ENCODE measurements around the gene RER1.

RER1 gene

DNA sequence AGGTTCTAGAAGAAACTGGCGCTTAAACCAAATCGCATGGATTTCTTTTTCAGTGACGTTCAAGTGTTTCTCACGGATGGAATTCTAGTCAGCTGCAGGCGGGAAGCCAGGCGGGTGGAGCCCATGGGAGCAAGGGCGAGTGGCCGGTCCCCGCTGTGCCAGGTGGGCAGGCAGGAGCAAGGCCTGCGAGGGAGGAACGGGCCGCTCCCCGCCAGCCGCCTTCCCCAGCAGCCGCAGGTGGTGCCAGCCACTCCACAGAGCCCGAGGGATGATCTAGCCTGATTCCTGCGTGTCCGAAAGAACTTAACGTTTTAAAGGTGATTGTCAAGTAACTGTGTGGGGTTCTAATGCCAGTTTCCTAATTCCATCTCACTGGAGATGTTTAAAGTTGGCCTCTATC lies 11.6 kb downstream of the RER1 start:
- H3K36me3 Mint-ChIP-seq (ENCODE audit: low read depth): peaks cover 37% of the 10 kb centered on the region
- H3K27ac Mint-ChIP-seq: no peak overlapping the region
- ATAC-seq (no peak), DNase-seq (no peak)
- H3K4me3 Mint-ChIP-seq: no peak overlapping the region
- no peaks in the 10 kb centered on the region for H3K27me3 Mint-ChIP-seq
- H3K9me3 Mint-ChIP-seq: no peaks in the 10 kb centered on the region
- peaks cover 1% of the 10 kb centered on the region for H3K4me1 Mint-ChIP-seq

DNA sequence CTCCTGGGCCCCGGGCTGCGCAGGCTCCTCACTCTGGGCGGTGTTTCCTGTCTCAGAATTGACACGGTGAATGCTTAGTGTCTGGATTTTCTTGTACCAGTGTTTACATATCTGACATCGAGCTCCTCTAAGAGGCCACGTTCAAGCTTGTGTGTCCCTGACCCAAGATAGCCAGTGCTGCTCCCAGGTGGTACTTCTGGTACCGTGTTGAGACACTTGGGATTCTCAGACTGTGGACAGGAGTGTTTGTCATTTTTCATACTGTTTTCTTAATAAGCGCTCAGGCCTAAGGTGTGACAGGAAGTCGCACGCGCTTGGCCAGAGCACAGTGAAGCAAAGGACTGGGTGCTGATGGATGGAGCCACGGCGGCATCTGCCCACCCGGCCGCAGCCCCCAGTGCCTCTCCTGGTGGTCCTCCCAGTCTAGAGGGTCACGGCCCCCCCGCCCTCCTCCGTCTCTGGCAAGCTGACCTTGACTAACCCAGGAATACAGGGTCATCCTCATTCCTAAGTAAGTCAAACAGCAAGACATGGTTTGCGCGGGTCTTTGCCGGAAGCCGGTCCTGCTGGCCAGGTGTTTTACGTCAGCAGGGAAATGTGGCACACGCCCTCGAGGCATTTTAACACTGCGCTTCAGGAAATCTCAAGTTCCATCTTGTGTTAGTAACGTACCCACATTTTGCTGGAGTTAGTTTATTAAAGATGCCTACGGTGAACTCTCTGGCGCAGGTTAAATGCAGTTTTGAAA lies 12.7 kb downstream of the RER1 start:
- peaks cover 32% of the 10 kb centered on the region for H3K36me3 Mint-ChIP-seq (ENCODE audit: low read depth)
- H3K27ac Mint-ChIP-seq: no peak overlapping the region

DNA sequence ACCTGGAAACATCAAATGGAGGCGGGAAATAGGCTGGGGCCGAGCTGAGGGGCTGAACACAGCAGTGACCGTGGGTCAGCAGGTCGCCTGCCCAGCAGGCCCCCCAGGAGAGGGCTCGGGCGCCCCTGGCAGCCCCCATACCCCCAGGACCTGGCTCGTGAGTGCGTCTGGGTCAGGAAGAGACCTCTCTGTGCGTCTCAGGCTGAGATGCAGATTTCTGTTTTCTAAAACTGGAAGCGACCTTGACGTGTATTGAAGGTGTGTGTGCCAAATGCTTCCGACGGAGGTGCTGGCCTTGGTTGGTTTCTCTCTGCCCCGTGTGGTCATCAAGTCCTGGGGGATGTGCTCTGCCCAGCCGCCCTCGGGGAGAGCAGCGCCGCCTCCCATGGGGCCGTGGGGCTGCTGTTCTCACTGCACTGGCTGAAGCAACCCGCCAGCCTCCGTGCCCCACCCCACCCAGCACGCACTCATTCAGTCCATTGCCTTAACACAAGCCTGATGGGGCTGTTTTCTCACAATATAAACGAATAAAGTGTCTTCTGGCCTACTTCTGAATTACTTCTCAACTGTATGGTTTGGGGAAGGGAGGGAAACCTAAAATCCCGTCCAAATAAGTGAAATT lies 13.4 kb downstream of the RER1 start:
- no peaks in the 10 kb centered on the region for H3K27me3 Mint-ChIP-seq
- peaks cover 1% of the 10 kb centered on the region for H3K4me1 Mint-ChIP-seq
- no peak for DNase-seq
- H3K4me3 Mint-ChIP-seq: no peak overlapping the region
- H3K27ac Mint-ChIP-seq: no peak overlapping the region
- no peaks in the 10 kb centered on the region for H3K9me3 Mint-ChIP-seq
- no peak for ATAC-seq
- peaks cover 29% of the 10 kb centered on the region for H3K36me3 Mint-ChIP-seq (ENCODE audit: low read depth)

More for the DNA sequence above, 12.7 kb downstream of the RER1 start:
- ATAC-seq (no peak), DNase-seq (no peak)
- no peaks in the 10 kb centered on the region for H3K27me3 Mint-ChIP-seq
- H3K4me1 Mint-ChIP-seq: peaks cover 1% of the 10 kb centered on the region
- H3K9me3 Mint-ChIP-seq: no peaks in the 10 kb centered on the region
- H3K4me3 Mint-ChIP-seq: no peak overlapping the region

GRCh38 chr1:2405588-2406295 lies 14.1 kb downstream of the RER1 start:
- no peak for ATAC-seq
- Mint-ChIP-seq H3K9me3 (no peaks in the 10 kb centered on the region), H3K4me3 (no peak overlapping the region), H3K4me1 (peaks cover 3% of the 10 kb centered on the region), H3K27me3 (no peaks in the 10 kb centered on the region), H3K36me3 (ENCODE audit: low read depth) (peaks cover 25% of the 10 kb centered on the region), H3K27ac (no peak overlapping the region)
- DNase-seq: no peak

GRCh38 chr1:2406451-2407041 lies 14.9 kb downstream of the RER1 start:
- ATAC-seq: no peak
- H3K27me3 Mint-ChIP-seq: no peaks in the 10 kb centered on the region
- no peaks in the 10 kb centered on the region for H3K9me3 Mint-ChIP-seq
- DNase-seq: no peak
- peaks cover 24% of the 10 kb centered on the region for H3K36me3 Mint-ChIP-seq (ENCODE audit: low read depth)
- H3K4me1 Mint-ChIP-seq: peaks cover 10% of the 10 kb centered on the region
- no peak overlapping the region for H3K27ac Mint-ChIP-seq
- no peak overlapping the region for H3K4me3 Mint-ChIP-seq

GRCh38 chr1:2407166-2407990 lies 15.7 kb downstream of the RER1 start:
- H3K4me1 Mint-ChIP-seq: peaks cover 11% of the 10 kb centered on the region
- H3K36me3 Mint-ChIP-seq (ENCODE audit: low read depth): peaks cover 18% of the 10 kb centered on the region
- H3K27me3 Mint-ChIP-seq: no peaks in the 10 kb centered on the region
- no peak overlapping the region for H3K4me3 Mint-ChIP-seq
- H3K27ac Mint-ChIP-seq: no peak overlapping the region
- DNase-seq: no peak
- no peak for ATAC-seq
- H3K9me3 Mint-ChIP-seq: no peaks in the 10 kb centered on the region

DNA sequence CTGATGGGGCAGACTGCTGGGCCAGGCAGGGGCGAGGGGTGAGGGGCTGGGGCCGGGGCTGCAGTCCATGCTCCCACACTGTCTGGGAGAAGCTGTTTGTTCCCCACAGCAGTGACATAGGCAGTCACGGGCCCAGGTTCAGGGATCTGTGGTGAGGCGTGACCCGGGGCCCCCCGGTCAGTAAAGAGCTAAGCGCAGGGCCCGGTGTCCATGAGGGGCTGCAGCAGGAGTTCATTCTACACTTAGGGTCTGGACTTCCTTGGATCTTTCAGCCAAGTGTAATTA lies 16.3 kb downstream of the RER1 start:
- ATAC-seq (no peak), DNase-seq (no peak)
- no peaks in the 10 kb centered on the region for H3K27me3 Mint-ChIP-seq
- no peaks in the 10 kb centered on the region for H3K9me3 Mint-ChIP-seq
- H3K27ac Mint-ChIP-seq: no peak overlapping the region
- no peak overlapping the region for H3K4me3 Mint-ChIP-seq
- H3K4me1 Mint-ChIP-seq: peaks cover 11% of the 10 kb centered on the region
- H3K36me3 Mint-ChIP-seq (ENCODE audit: low read depth): peaks cover 18% of the 10 kb centered on the region

GRCh38 chr1:2408456-2408855 lies 16.8 kb downstream of the RER1 start:
- DNase-seq (no peak), ATAC-seq (no peak)
- Mint-ChIP-seq H3K9me3 (no peaks in the 10 kb centered on the region), H3K27me3 (no peaks in the 10 kb centered on the region), H3K27ac (no peak overlapping the region), H3K4me1 (peaks cover 11% of the 10 kb centered on the region), H3K36me3 (ENCODE audit: low read depth) (peaks cover 18% of the 10 kb centered on the region), H3K4me3 (no peak overlapping the region)

DNA sequence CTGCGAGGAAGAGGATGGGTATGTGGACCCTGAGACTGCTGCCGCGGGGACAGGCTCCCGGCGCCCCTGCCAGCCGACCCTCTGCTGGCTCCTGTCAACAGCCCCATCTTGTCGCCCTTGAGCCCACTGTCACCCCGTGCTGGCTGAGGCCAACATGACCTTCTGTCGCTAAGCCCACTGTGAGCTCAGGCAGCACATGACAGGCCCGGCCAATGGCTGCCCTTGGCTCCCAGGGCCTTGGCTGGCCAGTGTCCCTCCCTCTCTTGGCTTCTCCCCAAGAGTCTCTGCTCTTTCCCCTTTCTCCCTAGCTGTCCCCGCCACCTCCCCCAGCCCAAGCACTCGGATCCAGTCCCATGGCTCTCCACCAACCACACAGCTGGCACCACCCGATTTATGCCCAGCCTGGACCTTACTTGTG lies 17.2 kb downstream of the RER1 start:
- Mint-ChIP-seq H3K4me1 (peaks cover 12% of the 10 kb centered on the region), H3K27ac (no peak overlapping the region), H3K9me3 (no peaks in the 10 kb centered on the region), H3K27me3 (no peaks in the 10 kb centered on the region), H3K36me3 (ENCODE audit: low read depth) (peaks cover 16% of the 10 kb centered on the region), H3K4me3 (no peak overlapping the region)
- no peak for DNase-seq
- ATAC-seq: no peak

GRCh38 chr1:2409745-2410144 lies 18.1 kb downstream of the RER1 start:
- H3K4me1 Mint-ChIP-seq: peaks cover 21% of the 10 kb centered on the region
- H3K4me3 Mint-ChIP-seq: no peak overlapping the region
- peaks cover 16% of the 10 kb centered on the region for H3K36me3 Mint-ChIP-seq (ENCODE audit: low read depth)
- no peak overlapping the region for H3K27ac Mint-ChIP-seq
- H3K9me3 Mint-ChIP-seq: no peaks in the 10 kb centered on the region
- no peaks in the 10 kb centered on the region for H3K27me3 Mint-ChIP-seq
- ATAC-seq (no peak), DNase-seq (no peak)

DNA sequence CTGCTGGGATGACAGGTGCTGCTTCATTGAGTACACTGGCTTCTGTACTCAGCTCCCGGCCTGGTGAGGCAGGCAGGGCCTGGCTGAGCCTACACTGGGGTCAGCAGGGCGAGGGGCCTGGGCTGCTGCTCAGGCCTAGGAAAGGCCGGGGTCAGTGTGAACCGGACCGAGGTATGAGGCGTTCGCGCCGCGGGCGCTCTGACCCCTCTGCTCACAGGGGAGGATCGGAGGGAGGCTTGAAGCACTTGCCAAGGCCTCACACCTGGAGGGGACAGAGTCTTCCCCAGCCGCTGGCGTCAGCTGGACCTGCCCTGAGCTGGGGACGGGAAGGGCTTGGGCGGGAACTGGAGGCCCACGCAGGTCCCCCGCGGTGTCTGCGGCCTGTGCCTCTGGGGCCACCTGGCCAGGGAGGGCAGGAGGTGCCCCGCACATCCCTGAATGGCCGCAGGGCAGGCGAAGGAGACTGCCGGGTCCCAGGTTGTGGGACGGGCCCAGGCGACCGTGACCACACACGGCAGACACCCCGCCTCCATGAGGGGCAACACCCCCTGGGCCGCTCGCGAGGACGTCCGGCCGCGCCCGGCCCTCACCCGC lies 20.3 kb downstream of the RER1 start:
- peaks cover 9% of the 10 kb centered on the region for H3K36me3 Mint-ChIP-seq (ENCODE audit: low read depth)
- H3K27me3 Mint-ChIP-seq: no peaks in the 10 kb centered on the region
- peak overlapping the region; percentile 89 for H3K27ac Mint-ChIP-seq
- no peaks in the 10 kb centered on the region for H3K9me3 Mint-ChIP-seq
- H3K4me1 Mint-ChIP-seq: peaks cover 38% of the 10 kb centered on the region
- peak; percentile 39 for ATAC-seq
- H3K4me3 Mint-ChIP-seq: peak overlapping the region; percentile 87
- DNase-seq: no peak

DNA sequence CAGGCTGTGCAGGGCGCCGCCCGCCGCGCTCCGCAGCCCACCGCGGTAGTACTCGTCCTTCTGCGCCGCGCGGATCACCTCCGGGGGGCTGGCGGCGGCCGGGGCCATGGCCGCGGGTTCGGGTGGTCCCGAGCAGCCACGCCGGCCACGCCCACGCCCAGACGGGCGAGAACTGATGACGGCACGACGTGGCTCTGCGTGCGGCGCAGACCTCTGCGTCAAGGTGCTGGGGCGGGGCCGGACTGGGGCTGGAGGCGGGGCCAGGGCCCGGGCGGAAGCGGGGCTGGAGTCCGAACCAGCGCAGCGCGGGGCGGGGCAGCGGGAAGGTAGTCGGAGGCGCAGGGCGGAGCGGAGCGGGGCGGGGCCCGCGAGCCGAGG lies 20.7 kb downstream of the RER1 start, which contains the start of gene PEX10:
Gene PEX10, minus strand, starts transcription at position 170 of the 378 bp plus-strand sequence. Its CDS starts 62 bp downstream, at position 108.
- Mint-ChIP-seq H3K4me1 (peaks cover 41% of the 10 kb centered on the region), H3K4me3 (peak within 1 kb of the TSS; percentile 87), H3K27me3 (no peaks in the 10 kb centered on the region), H3K36me3 (ENCODE audit: low read depth) (peaks cover 8% of the 10 kb centered on the region), H3K9me3 (no peaks in the 10 kb centered on the region), H3K27ac (peak within 1 kb of the TSS; percentile 89)
- ATAC-seq (peak; percentile 82), DNase-seq (peak; percentile 100)

DNA sequence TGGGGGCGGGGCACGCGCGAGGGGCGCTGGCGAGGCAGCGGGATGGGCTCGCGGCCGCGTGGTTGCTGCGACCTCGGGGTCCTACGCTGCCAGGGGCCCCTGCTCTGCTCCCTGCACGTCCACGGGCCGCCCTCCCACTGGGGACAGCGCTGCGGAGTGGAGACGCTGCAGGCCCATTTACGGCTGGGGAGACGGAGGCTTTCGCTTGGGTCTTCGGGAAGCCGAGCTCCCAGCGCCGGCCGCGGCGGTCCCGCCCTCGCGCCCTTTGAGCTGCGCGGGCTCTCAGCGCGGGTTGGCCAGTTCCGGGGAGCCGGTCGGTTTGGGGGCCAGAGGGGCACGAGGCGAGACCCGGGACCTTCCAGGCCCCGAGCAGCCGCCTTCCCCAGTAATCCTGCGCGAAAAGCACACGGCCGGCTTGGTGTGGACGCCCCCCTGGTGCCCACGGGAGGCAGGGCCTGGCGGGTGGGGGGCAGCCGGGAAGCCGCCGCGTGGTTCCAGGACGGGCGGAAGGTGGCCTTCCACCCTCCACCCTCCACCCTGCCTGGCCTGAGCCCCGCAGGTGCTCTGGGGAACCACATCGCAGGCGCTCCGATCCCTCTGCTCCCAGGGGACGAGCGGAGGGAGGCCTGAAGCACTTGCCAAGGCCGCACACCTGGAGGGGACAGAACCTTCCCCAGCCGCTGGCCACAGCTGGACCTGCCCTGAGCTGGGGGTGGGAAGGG lies 21.3 kb downstream of the RER1 start:
- H3K27ac Mint-ChIP-seq: peak overlapping the region; percentile 88
- peaks cover 41% of the 10 kb centered on the region for H3K4me1 Mint-ChIP-seq
- DNase-seq (peak; percentile 28), ATAC-seq (peak; percentile 21)
- no peaks in the 10 kb centered on the region for H3K9me3 Mint-ChIP-seq
- no peaks in the 10 kb centered on the region for H3K27me3 Mint-ChIP-seq
- peaks cover 8% of the 10 kb centered on the region for H3K36me3 Mint-ChIP-seq (ENCODE audit: low read depth)
- H3K4me3 Mint-ChIP-seq: peak overlapping the region; percentile 87
